CD4-positive, alpha-beta T cell treated with Interleukin-6 at 100 ng/mL for 8 hours (primary cell): ENCODE measurements around the gene AKT1S1.

Experiments used
- DNase-seq: peaks from one replicate; pipeline ENCODE4 v3.0.0-alpha.2; 2020; ENCODE audit warnings: mixed read lengths, low spot score

Gene AKT1S1

GRCh38 chr19:49883094-49883493 is 5.9 kb upstream of the AKT1S1 start:
- no peak for DNase-seq

GRCh38 chr19:49882643-49883042 is 5.5 kb upstream of the AKT1S1 start:
- no peak for DNase-seq

GRCh38 chr19:49881672-49882394 is 4.7 kb upstream of the AKT1S1 start:
- no peak for DNase-seq

GRCh38 chr19:49881186-49881585 is 4.0 kb upstream of the AKT1S1 start:
- no peak for DNase-seq

GRCh38 chr19:49880162-49880869 is 3.2 kb upstream of the AKT1S1 start:
- no peak for DNase-seq

- no peak for DNase-seq
These were observed 2.2 kb upstream of the AKT1S1 start for GRCh38 chr19:49879243-49879963.

GRCh38 chr19:49878744-49879070 is 1.6 kb upstream of the AKT1S1 start:
- DNase-seq = no peak

GRCh38 chr19:49877879-49878743 is 956 bp upstream of the AKT1S1 start:
- DNase-seq = peak; percentile 98

GRCh38 chr19:49876422-49877019 is 634 bp downstream of the AKT1S1 start:
- DNase-seq = peak; percentile 99

- DNase-seq = peak; percentile 46
These were observed 1.2 kb downstream of the AKT1S1 start for GRCh38 chr19:49875857-49876421.

GRCh38 chr19:49875177-49875576 is 2.0 kb downstream of the AKT1S1 start:
- DNase-seq = no peak

- DNase-seq = no peak
These were observed 2.5 kb downstream of the AKT1S1 start for GRCh38 chr19:49874503-49875157.

- no peak for DNase-seq
These were observed 3.3 kb downstream of the AKT1S1 start for GRCh38 chr19:49873834-49874233.

- no peak for DNase-seq
These were observed 4.0 kb downstream of the AKT1S1 start for GRCh38 chr19:49873129-49873521.

GRCh38 chr19:49872245-49873128 is 4.7 kb downstream of the AKT1S1 start:
- DNase-seq = no peak

- no peak for DNase-seq
These were observed 5.7 kb downstream of the AKT1S1 start for GRCh38 chr19:49871349-49871985.

GRCh38 chr19:49870309-49870901 is 6.8 kb downstream of the AKT1S1 start:
- no peak for DNase-seq

GRCh38 chr19:49869484-49870308 is 7.5 kb downstream of the AKT1S1 start:
- peak; percentile 96 for DNase-seq
